OCI-LY7 (cell line): ENCODE measurements around the gene PALLD.

Experiments
- EZH2phosphoT487 ChIP-seq: fragments of 200-600 bp; sonication (generic); IDR thresholded peaks from 2 replicates; pipeline ENCODE4 v1.6.1; 2018; ENCODE audit warnings: low read depth, borderline replicate concordance, mild to moderate bottlenecking, mixed run types, antibody characterized with exemption, low read length, moderate library complexity, mixed read lengths
- TF ChIP-seq, protein P1 (sequence below): fragments of 200-600 bp; sonication (generic); conservative IDR thresholded peaks from 2 replicates; pipeline ENCODE4 v1.5.1; 2014; ENCODE audit warnings: mild to moderate bottlenecking, antibody characterized with exemption, low read length, moderate library complexity, mixed read lengths

DNA sequence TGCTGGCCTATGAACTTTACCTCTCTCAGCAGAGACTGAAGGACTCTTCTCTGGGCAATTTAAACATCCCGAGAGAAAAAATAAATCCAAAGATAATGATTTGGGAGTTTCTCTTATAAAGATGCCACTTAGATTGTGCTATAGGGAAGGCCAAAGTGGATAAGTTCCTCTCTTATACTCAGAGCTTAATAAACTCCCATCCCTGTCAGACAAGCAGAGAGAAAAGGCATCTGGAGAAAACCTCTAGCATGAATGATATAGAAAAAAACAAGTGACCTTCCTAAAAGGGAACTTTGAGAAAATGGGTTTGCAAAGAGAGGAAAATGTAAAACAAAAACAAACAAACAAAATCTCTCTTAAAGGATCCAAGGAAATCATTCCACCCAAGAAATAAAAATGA, 199.4 kb downstream of the PALLD start:
- TF ChIP-seq, protein P1, sequence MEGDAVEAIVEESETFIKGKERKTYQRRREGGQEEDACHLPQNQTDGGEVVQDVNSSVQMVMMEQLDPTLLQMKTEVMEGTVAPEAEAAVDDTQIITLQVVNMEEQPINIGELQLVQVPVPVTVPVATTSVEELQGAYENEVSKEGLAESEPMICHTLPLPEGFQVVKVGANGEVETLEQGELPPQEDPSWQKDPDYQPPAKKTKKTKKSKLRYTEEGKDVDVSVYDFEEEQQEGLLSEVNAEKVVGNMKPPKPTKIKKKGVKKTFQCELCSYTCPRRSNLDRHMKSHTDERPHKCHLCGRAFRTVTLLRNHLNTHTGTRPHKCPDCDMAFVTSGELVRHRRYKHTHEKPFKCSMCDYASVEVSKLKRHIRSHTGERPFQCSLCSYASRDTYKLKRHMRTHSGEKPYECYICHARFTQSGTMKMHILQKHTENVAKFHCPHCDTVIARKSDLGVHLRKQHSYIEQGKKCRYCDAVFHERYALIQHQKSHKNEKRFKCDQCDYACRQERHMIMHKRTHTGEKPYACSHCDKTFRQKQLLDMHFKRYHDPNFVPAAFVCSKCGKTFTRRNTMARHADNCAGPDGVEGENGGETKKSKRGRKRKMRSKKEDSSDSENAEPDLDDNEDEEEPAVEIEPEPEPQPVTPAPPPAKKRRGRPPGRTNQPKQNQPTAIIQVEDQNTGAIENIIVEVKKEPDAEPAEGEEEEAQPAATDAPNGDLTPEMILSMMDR, result no peak
- no peak for TF ChIP-seq EZH2phosphoT487
